HG03575 (cell line): ENCODE results near the gene FNBP1.
A peak's percentile ranks its signal among the peaks of the same experiment; 100 is the strongest.
"Not testable (repeated sequence)": the region's sequence is repeated elsewhere in the genome, so short reads cannot be mapped to it uniquely, and the experiment has no call there.

Source experiments
- ATAC-seq: cut with Tn5 transposase; IDR thresholded peaks from one replicate; pipeline ENCODE4 v1.9.1; 2021; ENCODE audit not compliant: unreplicated experiment, insufficient number of reproducible peaks, low FRiP score; ENCODE audit errors: extremely low read depth

FNBP1 gene

DNA sequence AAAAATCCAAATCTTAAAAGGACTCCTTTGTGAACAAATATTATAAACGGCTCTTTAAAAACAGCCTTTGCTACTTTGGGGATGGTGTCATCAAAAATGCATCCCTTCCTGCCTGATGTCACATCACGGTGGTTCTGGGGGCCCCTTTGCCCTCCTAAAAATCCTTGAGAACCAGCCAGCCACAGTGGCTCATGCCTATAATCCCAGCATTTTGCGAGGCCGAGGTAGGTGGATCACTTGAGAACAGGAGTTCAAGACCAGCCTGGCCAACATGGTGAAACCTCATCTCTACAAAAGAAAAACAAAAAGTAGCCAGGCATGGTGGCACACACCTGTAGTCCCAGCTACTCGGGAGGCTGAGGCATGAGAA, 43.9 kb downstream of the FNBP1 start:
- no peak for ATAC-seq

DNA sequence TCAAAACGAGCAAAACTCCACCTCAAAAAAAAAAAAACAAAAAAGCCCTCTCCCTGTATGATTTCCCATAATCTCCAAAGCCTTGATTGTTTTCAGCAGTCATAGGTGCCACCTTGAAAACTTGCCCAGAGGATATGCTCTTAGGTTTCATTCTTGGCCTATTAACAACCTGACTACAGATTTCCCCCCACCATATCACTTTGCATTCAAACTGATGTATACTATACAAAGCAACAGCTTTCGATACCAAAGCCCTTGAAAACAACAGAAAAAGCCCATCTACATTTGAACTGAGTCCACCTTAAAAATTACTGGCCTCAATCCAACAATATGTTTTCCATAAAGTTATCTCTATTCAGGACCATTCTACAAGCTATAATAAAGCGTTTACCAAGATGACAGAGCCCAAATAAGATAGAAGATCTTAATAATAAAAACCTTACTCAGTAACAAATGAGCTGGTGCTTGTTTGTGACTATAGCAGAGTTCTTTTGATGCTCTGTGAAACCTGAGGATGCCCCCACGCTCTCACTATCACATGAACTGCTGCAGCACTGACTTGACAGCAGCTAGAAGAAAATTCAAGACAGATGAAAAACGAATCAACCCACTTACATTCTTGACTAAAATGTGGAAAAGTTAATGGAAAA, 44.4 kb downstream of the FNBP1 start:
- no peak for ATAC-seq

DNA sequence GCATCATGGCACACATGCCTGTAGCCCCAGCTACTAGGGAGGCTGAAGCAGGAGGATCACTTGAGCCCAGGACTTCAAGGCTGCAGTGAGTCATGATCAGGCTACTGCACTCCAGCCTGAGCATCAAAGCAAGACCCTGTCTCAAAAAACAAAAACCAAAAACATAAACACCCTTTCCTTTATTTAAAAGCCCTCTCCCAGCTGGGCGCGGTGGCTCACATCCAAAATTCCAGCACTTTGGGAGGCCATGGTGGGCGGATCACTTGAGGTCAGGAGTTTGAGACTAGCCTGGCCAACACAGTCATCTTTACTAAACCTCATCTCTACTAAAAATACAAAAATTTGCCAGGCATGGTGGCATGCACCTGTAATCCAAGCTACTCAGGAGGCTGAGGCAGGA, 45.3 kb downstream of the FNBP1 start:
- not testable (repeated sequence) for ATAC-seq

DNA sequence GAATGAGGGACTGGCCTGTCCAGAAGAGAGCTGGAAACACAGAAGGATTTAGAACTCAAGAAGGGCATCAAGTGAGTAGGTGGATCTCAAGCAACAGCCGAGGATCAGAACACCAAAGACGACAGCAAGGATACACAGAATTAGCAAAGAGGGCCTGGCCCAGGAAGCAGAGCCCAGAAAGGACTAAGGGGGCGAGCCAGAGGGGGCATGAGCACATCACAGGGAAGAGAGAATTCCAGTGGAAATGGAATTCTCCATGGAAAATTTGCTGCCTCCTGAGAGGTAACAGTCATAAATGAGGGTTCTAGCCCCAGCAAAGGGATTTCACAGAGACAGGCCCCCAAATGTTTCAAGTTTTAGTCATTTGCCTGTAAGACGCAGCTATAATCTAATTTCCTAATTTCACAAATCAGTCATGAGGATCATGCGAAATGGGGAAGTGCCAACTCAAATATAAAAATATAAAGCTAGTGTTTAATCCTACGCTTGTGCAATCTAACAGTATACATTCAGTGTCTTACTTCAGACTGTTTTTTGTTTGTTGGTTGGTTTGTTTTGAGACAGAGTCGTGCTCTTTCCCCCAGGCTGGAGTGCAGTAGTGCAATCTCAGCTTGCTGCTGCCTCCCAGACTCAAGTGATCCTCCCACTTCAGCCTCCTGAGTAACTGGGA, 46.7 kb downstream of the FNBP1 start:
- ATAC-seq, result no peak

DNA sequence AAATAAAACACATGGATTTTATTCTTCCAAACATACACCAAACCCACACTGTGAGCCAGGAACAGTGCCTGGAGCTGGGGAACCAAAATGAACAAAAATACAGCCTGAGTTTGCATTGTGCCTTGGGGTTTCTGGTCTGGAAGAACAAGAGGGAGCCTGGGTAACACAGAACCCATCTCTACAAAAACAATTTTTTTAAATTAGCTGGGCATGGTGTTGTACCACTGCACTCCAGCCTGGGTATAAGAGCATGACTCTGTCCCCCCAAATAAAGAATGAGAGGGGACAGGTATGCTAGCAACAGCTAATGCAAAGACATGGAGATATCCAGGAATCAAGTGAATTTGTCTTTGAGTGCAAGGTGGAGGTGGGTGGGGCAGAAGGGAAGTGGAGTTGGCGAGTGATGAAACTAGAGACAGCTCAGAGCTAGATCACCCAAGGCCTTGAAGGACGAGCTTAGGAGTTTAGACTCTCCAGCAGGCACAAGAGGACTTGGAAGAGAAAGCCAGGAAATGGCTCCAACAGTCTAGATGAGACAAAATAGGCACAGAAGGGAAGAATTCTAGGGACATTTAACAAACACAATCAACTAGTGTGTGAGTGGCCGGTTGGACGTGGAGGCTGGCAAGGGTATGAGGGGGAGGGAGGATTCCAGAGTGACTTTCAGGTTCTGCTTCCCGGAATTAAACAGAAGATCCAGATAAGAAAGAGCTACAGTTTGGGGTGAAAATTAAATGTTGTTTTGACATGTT, 47.4 kb downstream of the FNBP1 start:
- no peak for ATAC-seq

DNA sequence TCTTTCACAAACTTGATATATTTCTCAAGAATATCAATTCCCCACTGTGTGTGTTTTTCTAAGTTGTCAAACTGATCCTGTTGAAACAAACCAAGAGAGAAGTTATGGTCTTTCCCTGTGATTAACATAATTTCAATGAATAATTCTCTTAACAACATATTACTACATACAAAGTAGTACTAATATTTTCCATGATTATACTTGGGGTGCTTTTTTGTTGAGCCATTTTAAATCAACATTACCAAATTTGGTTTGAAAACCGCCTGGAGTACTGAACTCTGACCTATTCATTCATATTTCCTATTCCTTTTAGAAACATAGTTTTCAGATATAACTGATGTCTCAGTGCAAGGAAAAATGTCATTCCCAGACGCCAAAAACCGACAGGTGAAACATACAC, 48.1 kb downstream of the FNBP1 start:
- ATAC-seq, result no peak

DNA sequence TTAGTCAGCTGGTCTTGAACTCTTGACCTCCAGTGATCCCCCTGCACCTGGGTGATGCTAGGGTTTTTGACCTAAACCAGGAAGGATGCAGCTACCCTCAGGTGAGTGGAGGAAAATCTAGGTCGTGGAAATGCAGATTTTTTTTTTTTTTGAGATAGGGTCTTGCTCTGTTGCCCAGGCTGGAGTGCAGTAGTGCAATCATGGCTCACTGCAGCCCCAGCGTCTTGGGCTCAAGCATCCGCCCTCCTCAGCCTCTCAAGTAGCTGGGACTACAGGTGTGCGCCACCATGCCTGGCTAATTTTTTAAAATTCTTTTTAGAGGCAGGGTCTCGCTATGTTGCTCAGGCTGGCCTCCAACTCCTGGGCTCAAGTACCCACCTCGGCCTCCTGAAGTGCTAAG, 51.9 kb downstream of the FNBP1 start:
- not testable (repeated sequence) for ATAC-seq

DNA sequence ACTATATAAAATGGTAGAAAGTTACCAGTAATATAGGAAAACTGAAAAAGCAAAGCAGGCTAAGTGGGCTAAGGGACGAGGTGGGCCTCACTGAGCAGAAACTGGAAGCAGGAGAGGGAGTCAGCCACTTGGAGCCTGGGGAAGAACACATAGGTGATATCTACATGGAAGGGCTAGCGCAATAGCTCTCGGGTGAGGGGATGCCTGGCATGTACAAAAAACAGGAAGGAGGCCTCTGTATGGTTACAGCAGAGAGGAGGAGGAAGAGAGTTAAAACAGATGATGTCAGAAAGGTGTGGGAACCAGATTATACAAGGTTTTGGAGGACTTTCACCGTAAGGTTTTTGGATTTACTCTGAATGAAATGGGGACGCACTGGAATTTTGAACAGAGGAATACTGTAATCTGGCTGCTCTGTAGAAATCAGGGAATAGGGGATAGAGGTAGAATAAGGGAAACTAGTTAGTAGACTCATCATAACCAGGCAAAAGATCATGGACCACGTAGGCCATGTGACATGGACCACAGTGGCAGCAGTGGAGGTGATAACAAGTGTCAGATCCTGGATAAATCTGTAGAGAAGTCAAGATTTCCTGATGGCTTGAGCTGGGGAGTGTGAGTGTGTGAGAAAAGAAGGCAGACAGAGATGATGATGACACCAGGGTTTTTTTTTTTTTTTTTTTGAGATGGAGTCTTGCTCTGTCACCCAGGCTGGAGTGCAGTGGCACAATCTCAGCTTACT, 52.5 kb downstream of the FNBP1 start:
- ATAC-seq, result no peak

DNA sequence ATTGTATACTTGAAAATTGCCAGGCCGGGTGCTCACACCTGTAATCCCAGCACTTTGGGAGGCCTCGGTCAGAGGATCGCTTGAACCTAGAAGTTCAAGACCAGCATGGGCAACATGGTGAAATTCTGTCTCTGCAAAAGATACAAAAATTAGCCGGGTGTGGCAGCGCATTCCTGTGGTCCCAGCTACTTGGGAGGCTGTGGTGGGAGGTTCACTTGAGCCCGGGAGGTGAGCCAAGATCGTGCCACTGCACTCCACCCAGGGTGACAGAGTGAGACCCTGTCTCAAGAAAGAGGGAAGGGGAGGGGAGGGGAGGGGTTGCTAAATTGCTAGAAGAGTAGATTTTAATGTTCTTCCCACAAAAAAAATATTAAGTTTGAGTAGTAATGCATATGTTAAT, 53.2 kb downstream of the FNBP1 start:
- ATAC-seq, result no peak

DNA sequence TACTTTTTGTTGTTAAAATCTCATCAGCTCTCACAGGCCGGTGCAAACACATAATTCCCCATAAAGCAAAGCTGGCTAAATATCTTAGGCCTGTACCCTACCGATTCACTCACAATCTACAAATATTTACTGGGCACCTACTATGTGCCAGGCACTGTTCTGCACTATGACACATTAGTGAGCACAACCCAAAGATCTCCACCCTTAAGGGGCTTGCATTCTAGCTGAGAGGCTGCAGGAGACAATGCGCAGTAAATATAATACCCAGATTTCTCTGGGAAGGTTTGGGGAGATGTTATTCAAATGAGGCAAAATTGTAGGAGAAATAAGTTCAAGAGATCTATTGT, 53.7 kb downstream of the FNBP1 start:
- ATAC-seq, result no peak

DNA sequence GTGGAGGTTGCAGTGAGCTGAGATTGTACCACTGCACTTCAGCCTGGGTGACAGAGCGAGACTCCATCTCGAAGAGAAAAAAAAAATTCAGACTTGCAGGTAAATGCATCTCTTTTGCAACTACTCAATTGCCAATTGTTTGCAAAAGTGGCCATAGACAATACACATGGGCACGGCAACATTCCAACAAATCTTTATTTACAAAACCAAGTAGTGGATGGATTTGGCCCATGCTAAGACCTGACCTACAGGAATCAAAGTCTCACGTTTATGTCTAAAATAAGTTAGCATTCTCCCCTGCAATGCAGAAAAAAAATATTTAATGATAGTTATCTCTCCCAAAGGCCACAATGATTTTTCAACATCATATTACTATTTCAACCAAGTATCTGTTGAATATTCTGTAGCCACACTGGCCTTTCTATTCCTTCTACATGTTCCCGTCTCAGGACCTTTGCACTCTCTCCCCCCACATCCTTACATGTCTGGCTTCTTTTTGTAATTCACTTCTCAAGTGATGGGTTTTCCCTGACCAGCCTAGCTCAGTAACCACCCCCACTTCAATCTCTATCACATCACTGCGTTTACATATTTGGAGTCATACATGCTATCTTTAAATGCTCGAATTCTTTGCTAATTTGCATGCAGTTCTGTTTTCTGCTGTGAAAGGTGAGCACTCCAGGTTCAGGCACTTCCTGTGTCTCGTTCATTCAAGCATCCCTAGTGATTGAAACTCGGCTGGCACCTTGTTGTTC, 54.2 kb downstream of the FNBP1 start:
- peak; percentile 57 for ATAC-seq

DNA sequence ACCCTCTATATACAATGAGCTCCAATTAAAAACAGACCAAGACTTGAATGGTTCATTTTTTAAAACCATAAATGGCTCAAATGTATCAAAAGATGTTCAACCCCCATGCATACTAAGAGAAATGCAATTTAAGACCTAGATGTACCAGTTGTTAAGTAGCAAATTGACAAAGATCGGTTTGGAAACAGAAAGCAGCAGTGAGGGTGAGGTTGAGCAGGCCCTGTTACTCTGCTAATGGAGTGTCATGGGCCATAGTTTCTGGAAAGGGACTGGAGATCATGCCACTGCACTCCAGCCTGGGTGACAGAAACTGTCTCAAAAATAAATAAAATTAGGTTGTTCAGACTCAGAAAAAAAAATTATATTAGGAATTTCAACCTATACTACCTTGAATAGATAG, 55.0 kb downstream of the FNBP1 start:
- ATAC-seq, result no peak

DNA sequence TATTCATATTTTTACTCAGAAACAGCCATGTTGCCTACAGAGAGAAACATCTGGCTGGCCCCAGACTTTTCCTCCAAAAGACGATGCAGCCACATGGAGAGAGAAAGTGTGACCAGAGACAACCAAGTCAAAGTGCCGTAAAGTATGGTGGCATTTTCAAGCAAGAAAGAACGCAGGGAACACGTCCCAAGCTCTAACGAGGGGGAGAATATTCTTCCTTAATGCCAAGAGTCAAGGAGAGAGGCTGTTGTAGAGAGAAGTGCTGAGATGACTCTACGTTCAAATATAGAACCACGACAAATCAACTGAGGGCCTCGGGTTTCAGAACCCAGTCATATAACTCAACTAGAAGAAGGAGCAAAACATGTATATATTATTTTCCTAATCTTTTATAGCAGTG, 55.9 kb downstream of the FNBP1 start:
- no peak for ATAC-seq

DNA sequence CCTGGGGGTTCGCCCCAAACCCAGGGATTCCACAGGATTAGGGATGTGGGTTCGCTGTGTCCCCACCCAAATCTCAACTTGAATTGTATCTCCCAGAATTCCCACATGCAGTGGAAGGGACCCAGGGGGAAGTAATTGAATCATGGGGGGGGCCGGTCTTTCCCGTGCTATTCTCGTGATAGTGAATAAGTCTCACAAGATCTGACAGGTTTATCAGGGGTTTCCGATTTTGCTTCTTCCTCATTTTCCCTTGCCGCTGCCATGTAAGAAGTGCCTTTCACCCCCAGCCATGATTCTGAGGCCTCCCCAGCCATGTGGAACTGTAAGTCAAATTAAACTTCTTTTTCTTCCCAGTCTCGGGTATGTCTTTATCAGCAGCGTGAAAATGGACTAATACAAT, 58.4 kb downstream of the FNBP1 start:
- ATAC-seq, result not testable (repeated sequence)

DNA sequence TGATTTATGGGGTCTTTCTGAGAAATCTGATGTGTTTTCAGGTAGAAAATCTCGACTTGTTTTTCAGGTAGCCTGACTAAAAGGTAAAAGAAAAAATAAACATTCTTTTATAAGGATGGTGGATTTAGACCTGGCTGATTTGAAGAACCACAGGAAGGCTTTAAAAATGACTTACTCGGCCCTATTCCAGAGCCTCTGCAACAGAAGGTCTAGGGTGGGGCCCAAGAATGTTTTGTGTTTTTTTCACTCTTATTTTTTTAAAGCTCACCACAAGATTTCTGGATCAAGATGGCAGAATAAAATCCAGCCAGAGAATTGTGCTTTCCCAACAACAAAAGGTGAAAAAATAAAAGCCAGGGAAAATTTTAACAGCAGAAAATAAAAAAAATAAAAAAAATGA, 59.1 kb downstream of the FNBP1 start:
- no peak for ATAC-seq

DNA sequence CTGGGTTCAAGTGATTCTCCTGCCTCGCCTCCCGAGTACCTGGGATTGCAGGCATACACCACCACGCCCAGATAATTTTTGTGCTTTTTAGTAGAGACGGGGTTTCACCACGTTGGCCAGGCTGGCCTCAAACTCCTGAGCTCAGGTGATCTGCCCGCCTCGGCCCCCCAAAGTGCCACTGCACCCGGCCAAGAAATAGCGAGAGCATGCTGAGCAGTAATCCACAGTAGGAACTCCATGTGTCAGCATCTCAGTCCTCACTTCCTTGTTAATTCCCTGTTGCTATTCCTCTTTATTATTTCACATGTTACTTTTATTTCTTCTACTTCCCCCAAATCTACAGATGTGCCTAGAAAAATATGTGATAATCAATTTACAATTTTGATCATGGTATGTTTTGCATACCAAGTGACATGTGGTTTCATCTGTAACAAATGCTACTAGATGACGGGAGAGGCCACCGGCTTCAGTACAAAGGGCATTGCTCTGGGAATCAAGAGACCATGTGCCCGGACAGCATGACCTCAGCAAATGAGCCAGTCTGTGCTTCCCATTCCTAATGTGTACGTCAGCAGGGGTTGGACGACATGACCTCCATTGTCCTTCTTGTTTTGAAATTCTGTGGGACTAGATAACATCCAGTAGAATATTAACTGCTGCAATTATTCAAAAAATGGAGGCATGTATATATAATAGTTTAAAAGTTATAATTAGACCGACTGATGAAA, 61.6 kb downstream of the FNBP1 start:
- no peak for ATAC-seq

DNA sequence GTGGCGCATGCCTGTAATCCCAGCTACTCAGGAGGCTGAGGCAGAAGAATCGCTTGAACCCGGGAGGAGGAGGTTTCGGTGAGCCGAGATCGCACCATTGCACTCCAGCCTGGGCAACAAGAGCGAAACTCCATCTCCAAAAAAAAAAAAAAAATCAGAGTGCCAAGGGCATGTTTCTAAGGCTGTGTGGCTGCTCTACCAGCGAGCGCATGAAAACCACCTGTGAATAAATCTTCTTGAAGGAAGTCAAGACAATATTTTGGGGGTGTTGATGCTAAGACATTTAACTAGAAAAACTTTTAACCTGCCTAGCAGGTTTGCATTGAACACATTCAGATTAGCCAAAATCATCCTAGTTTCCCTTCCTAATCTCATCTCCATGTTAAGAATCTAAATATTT, 62.8 kb downstream of the FNBP1 start:
- ATAC-seq, result not testable (repeated sequence)

DNA sequence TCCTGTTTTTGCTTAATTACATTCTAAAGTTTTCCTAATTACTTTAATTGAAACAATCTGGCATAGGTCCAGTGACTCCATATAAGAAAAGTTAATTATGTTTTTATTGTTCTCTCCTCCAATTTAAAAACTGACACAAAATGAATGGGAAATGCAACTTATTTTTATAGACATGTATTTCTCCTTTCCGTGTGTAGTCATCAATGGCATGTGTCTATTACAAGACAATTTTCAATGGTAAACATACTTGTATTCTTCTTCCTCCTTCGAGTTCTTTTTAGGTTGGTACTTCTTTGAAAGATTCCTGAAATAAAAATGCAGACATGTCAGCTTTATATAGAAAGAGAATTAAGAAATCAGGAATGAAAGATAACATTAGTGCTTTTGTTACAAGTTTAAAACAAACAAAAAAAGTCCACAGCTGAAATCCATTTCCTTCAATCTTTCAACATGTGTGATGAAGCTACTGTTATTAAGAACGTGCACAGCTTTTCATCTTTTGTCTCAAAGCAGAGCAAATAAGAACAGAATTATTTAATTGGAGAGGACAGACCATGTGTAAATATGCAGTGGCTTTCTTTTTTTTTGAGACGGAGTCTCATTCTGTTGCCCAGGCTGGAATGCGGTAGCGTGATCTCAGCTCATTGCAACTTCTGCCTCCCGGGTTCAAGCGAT, 63.8 kb downstream of the FNBP1 start:
- no peak for ATAC-seq
